PC-3 (cell line): ENCODE results near the gene PTPRS. TPM values are rescaled to one million over a fixed set of nuclear protein-coding genes. Genes with fewer than 3 reads are reported as not detected.
"Not testable (repeated sequence)": the region's sequence is repeated elsewhere in the genome, so short reads cannot be mapped to it uniquely, and the experiment has no call there.

Experiments used
- ATAC-seq: fragments of 200-7000 bp; cut with Tn5 transposase; 2 replicates; pipeline ENCODE4 v1.9.1; 2020; ENCODE audit warnings: mild to moderate bottlenecking, moderate library complexity
- BruUV-seq: library from RNA; stranded (reverse); fragments of 400-500 nt; replicated peaks from 2 replicates; lab custom pipeline; 2021; lab: Mats Ljungman, UMichigan
- CTCF ChIA-PET: fragments of 300-600 bp; sonication (Branson Sonifier 250); formaldehyde crosslinking; loops from one replicate; lab custom pipeline; 2022; ENCODE audit warnings: antibody characterized with exemption; lab: Charles Lee
- POLR2A ChIA-PET: fragments of 300-600 bp; sonication (Branson Sonifier 250); formaldehyde crosslinking; loops from one replicate; lab custom pipeline; 2022; ENCODE audit warnings: antibody characterized with exemption; ENCODE audit not compliant: unreplicated experiment; lab: Charles Lee
- DNase-seq: peaks from one replicate; pipeline ENCODE4 v3.0.0-alpha.2; 2015
- H2AFZ ChIP-seq: fragments of 300-600 bp; sonication (generic); 2 replicates; pipeline ENCODE4 v1.6.0; 2016; ENCODE audit warnings: antibody characterized with exemption, low read length
- H3F3A ChIP-seq: fragments of 300-600 bp; sonication (generic); one replicate; pipeline ENCODE4 v1.6.0; 2017; ENCODE audit warnings: antibody characterized with exemption, low read length, control low read depth, mild to moderate bottlenecking; ENCODE audit not compliant: unreplicated experiment
- H3K27ac ChIP-seq: fragments of 300-600 bp; sonication (generic); 2 replicates; pipeline ENCODE4 v1.5.1; 2016; ENCODE audit warnings: mild to moderate bottlenecking, low read length
- H3K27me3 ChIP-seq: fragments of 300-600 bp; sonication (generic); 2 replicates; pipeline ENCODE4 v1.6.1; 2016; ENCODE audit warnings: low read length, mixed read lengths
- H3K36me3 ChIP-seq: fragments of 300-600 bp; sonication (generic); 2 replicates; pipeline ENCODE4 v1.6.1; 2016; ENCODE audit warnings: low read depth, mixed run types, low read length, mixed read lengths
- H3K4me1 ChIP-seq: fragments of 300-600 bp; sonication (generic); 2 replicates; pipeline ENCODE4 v1.5.1; 2016; ENCODE audit warnings: low read length; ENCODE audit not compliant: insufficient read depth
- H3K4me2 ChIP-seq: fragments of 300-600 bp; sonication (generic); 2 replicates; pipeline ENCODE4 v1.6.0; 2016; ENCODE audit warnings: low read length
- H3K4me3 ChIP-seq: fragments of 300-600 bp; sonication (generic); 2 replicates; pipeline ENCODE4 v1.5.1; 2016; ENCODE audit warnings: mild to moderate bottlenecking, low read length, mixed read lengths
- H3K79me2 ChIP-seq: fragments of 300-600 bp; sonication (generic); 2 replicates; pipeline ENCODE4 v1.6.1; 2017; ENCODE audit warnings: low read length, mixed read lengths
- H3K9ac ChIP-seq: fragments of 300-600 bp; sonication (generic); 2 replicates; pipeline ENCODE4 v1.6.0; 2016; ENCODE audit warnings: mild to moderate bottlenecking, low read length
- H3K9me2 ChIP-seq: fragments of 300-600 bp; sonication (generic); replicated peaks from 2 replicates; pipeline ENCODE4 v1.6.1; 2016; ENCODE audit warnings: mixed run types, low read length, mixed read lengths
- H3K9me3 ChIP-seq: fragments of 300-600 bp; sonication (generic); 2 replicates; pipeline ENCODE4 v1.6.1; 2016; ENCODE audit warnings: low read length, mixed read lengths
- H4K20me1 ChIP-seq: fragments of 300-600 bp; sonication (generic); 2 replicates; pipeline ENCODE4 v1.6.1; 2016; ENCODE audit warnings: low read length, mixed read lengths
- EZH2 ChIP-seq: fragments of 300-600 bp; sonication (generic); IDR thresholded peaks from one replicate; pipeline ENCODE4 v1.6.1; 2017; ENCODE audit warnings: antibody characterized with exemption, mild to moderate bottlenecking, low read length; ENCODE audit not compliant: unreplicated experiment
- EZH2phosphoT487 ChIP-seq: fragments of 300-600 bp; sonication (generic); IDR thresholded peaks from 2 replicates; pipeline ENCODE4 v1.6.1; 2018; ENCODE audit warnings: mild to moderate bottlenecking, antibody characterized with exemption, low read length, borderline replicate concordance
- intact Hi-C: fragments of 100-400 bp; cut with micrococcal nuclease; formaldehyde crosslinking; loops from 2 replicates; pipeline ENCODE4 v1.9.0; 2023
- total RNA-seq: library from RNA; depleted of rRNA; stranded (reverse); fragments of >200 nt; gene quantifications from 2 replicates; pipeline ENCODE4 v1.2.3, GENCODE V29; 2014
- TF ChIP-seq, protein P1 (sequence below): fragments of 300-600 bp; sonication (generic); conservative IDR thresholded peaks from 2 replicates; pipeline ENCODE4 v1.5.1; 2017; ENCODE audit warnings: antibody characterized with exemption, low read depth, mild to moderate bottlenecking, low read length

Gene PTPRS
- total RNA-seq, 1 experiment from 2014 or later = 106 TPM

DNA sequence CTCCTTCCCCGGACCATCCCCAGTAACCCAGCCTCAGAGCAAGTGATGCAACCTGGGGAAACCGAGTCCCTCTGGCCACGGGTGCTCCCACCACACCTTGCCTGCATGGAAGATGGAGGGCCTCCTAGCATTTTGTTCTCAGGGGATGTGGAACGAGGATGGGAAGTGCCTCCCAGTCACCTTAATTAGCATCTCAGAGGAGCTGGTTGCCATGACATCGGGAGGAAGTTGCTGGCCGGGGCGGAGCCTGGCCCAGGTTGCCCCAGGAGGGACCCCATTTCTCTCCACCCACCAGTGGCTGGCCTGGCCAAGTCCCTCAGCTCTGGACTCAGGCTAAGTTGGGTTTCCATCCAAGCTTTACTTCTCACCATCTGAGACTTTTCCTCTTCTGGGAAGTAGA, 24.1 kb upstream of the PTPRS start:
- ATAC-seq (no peak), DNase-seq (no peak)
- TF ChIP-seq EZH2phosphoT487 (no peak), EZH2 (no peak)
- TF ChIP-seq, protein P1, sequence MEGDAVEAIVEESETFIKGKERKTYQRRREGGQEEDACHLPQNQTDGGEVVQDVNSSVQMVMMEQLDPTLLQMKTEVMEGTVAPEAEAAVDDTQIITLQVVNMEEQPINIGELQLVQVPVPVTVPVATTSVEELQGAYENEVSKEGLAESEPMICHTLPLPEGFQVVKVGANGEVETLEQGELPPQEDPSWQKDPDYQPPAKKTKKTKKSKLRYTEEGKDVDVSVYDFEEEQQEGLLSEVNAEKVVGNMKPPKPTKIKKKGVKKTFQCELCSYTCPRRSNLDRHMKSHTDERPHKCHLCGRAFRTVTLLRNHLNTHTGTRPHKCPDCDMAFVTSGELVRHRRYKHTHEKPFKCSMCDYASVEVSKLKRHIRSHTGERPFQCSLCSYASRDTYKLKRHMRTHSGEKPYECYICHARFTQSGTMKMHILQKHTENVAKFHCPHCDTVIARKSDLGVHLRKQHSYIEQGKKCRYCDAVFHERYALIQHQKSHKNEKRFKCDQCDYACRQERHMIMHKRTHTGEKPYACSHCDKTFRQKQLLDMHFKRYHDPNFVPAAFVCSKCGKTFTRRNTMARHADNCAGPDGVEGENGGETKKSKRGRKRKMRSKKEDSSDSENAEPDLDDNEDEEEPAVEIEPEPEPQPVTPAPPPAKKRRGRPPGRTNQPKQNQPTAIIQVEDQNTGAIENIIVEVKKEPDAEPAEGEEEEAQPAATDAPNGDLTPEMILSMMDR = no peak
- H3K27ac ChIP-seq = no peak overlapping the region
- H2AFZ ChIP-seq = no peak overlapping the region
- intact Hi-C loops = no loop called here
- H3K79me2 ChIP-seq = no peaks in the 10 kb centered on the region
- H3K4me3 ChIP-seq = no peak overlapping the region
- H3K27me3 ChIP-seq = peaks cover 9% of the 10 kb centered on the region; the same call in 1 of the 2 replicates
- H3K9me2 ChIP-seq = no peaks in the 10 kb centered on the region
- H3K4me1 ChIP-seq = peaks cover 10% of the 10 kb centered on the region
- no peaks in the 10 kb centered on the region for H3K9me3 ChIP-seq
- CTCF ChIA-PET = no interaction called here
- H3K9ac ChIP-seq = no peak overlapping the region
- no peaks in the 10 kb centered on the region for H3F3A ChIP-seq
- no TSS peak for BruUV-seq
- H3K36me3 ChIP-seq = no peaks in the 10 kb centered on the region
- no peak overlapping the region for H3K4me2 ChIP-seq
- no peaks in the 10 kb centered on the region for H4K20me1 ChIP-seq
- POLR2A ChIA-PET = no interaction called here

DNA sequence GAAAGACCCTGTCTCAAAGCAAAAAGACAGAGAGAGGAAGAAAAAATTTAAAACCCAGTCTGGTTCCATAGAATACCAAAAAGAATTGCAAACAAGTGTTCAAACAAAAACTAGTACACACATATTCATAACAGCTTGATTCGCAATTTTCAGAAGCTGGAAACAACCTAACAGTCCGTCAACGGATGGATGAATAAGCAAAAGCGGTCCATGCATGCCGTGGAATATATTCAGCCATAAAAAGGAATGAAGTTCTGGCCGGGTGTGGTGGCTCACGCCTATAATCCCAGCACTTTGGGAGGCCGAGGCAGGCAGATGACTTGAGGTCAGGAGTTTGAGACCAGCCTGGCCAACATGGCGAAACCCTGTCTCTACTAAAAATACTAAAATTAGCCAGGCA, 21.2 kb upstream of the PTPRS start:
- H3K9me2 ChIP-seq, H3K79me2 ChIP-seq, H3K36me3 ChIP-seq, CTCF ChIA-PET, H3K9ac ChIP-seq, H3K27ac ChIP-seq, H3K4me3 ChIP-seq, BruUV-seq, H3K9me3 ChIP-seq, DNase-seq, H2AFZ ChIP-seq, POLR2A ChIA-PET, H3K4me1 ChIP-seq, H3K4me2 ChIP-seq, intact Hi-C loops, H3F3A ChIP-seq, H4K20me1 ChIP-seq, ATAC-seq: not testable (repeated sequence)
- H3K27me3 ChIP-seq = peaks cover 12% of the 10 kb centered on the region

DNA sequence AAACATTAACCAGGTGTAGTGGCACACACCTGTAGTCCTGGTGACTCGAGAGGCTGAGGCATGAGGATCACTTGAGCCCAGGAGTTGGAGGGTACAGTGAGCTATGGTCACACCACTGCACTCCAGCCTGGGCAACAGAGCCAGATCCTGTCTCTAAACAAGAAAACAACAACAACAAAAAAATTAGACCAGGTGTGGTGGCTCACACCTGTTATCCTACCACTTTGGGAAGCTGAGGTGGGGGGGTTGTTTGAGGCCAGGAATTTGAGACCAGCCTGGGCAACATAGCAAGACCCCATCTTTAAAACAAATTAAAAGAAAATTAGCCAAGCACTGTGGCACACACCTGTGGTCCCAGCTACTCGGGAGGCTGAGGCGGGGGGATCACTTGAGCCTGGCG, 20.8 kb upstream of the PTPRS start:
- no peak overlapping the region for H3K9ac ChIP-seq
- ATAC-seq (no peak), DNase-seq (no peak)
- no peak overlapping the region for H3K4me3 ChIP-seq
- H3K9me2 ChIP-seq = no peaks in the 10 kb centered on the region
- ChIA-PET CTCF (no interaction called here), POLR2A (no interaction called here)
- peaks cover 10% of the 10 kb centered on the region for H3K4me1 ChIP-seq
- no peaks in the 10 kb centered on the region for H4K20me1 ChIP-seq
- TF ChIP-seq EZH2phosphoT487 (no peak), EZH2 (no peak)
- TF ChIP-seq, protein P1 = no peak
- H3K27ac ChIP-seq = no peak overlapping the region
- H3K79me2 ChIP-seq = no peaks in the 10 kb centered on the region
- H3K9me3 ChIP-seq = no peaks in the 10 kb centered on the region
- H3K27me3 ChIP-seq = peaks cover 11% of the 10 kb centered on the region
- no TSS peak for BruUV-seq
- no peaks in the 10 kb centered on the region for H3K36me3 ChIP-seq
- H3K4me2 ChIP-seq = no peak overlapping the region
- intact Hi-C loops = no loop called here
- H3F3A ChIP-seq = no peaks in the 10 kb centered on the region
- H2AFZ ChIP-seq = no peak overlapping the region
